ENCODE measurements around the gene GRM7.

- TF ChIP-seq, protein P1, sequence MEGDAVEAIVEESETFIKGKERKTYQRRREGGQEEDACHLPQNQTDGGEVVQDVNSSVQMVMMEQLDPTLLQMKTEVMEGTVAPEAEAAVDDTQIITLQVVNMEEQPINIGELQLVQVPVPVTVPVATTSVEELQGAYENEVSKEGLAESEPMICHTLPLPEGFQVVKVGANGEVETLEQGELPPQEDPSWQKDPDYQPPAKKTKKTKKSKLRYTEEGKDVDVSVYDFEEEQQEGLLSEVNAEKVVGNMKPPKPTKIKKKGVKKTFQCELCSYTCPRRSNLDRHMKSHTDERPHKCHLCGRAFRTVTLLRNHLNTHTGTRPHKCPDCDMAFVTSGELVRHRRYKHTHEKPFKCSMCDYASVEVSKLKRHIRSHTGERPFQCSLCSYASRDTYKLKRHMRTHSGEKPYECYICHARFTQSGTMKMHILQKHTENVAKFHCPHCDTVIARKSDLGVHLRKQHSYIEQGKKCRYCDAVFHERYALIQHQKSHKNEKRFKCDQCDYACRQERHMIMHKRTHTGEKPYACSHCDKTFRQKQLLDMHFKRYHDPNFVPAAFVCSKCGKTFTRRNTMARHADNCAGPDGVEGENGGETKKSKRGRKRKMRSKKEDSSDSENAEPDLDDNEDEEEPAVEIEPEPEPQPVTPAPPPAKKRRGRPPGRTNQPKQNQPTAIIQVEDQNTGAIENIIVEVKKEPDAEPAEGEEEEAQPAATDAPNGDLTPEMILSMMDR (IDR thresholded peaks at IDR 0.05) = no peak
- TF ChIP-seq POLR2A (IDR thresholded peaks at IDR 0.05) = no peak
Measured at GRCh38 chr3:7315037-7315436, 454.1 kb downstream of the GRM7 start.
